Transverse colon (tissue), 4 donors: Measurements from ENCODE around the gene MCC. TPM values are rescaled to one million over a fixed set of nuclear protein-coding genes. Genes with fewer than 3 reads are reported as not detected.

Experiments used
- DNase-seq: peaks from one replicate; pipeline ENCODE4 v3.0.0-alpha.2; 2019
- H3K27ac ChIP-seq, 4 donors: fragments of 200-600 bp; sonication (generic); 2 replicates each; pipeline ENCODE4 v1.5.1; 2016 to 2018; ENCODE audit warnings: inconsistent platforms in 4 of 4
- H3K27me3 ChIP-seq: fragments of 200-600 bp; sonication (generic); 2 replicates; pipeline ENCODE4 v1.5.1; 2017; ENCODE audit warnings: inconsistent platforms
- H3K36me3 ChIP-seq, 4 donors: fragments of 200-600 bp; sonication (generic); 2 replicates each; pipeline ENCODE4 v1.5.1; 2017 to 2019; ENCODE audit warnings: inconsistent platforms in 4 of 4
- H3K4me1 ChIP-seq, 4 donors: fragments of 200-600 bp; sonication (generic); 2 replicates each; pipeline ENCODE4 v1.5.1; 2017 to 2020; ENCODE audit warnings: inconsistent platforms in 4 of 4
- H3K4me3 ChIP-seq, 4 donors: fragments of 200-600 bp; sonication (generic); 1 replicate in 1 of 4; 2 replicates in 3 of 4; pipeline versions ENCODE4 v1.5.1 to v1.6.1; 2017 to 2019; ENCODE audit warnings: inconsistent platforms in 4 of 4
- H3K9me3 ChIP-seq, 2 donors: fragments of 200-600 bp; sonication (generic); 2 replicates each; pipeline ENCODE4 v1.5.1; 2017 to 2019; ENCODE audit warnings: inconsistent platforms in 2 of 2
- CTCF ChIP-seq, 5 experiments: fragments of 200-600 bp in 3 of 5; fragments of 450-650 bp in 2 of 5; sonication (generic) in 3 of 5; IDR thresholded peaks; 1 replicate in 2 of 5; 2 replicates in 3 of 5; pipeline ENCODE4 v1.5.1; 2016 to 2017; ENCODE audit warnings: antibody characterized with exemption in 5 of 5, inconsistent platforms in 3 of 5, mild to moderate bottlenecking in 2 of 5, moderate library complexity in 1 of 5
- EP300 ChIP-seq: sonication (generic); formaldehyde crosslinking; IDR thresholded peaks from one replicate; pipeline ENCODE4 v1.6.1; 2017; ENCODE audit warnings: antibody characterized with exemption, low read depth
- POLR2A ChIP-seq: fragments of 450-650 bp; IDR thresholded peaks from one replicate; pipeline ENCODE4 v1.6.1; 2016; ENCODE audit warnings: antibody characterized with exemption, mild to moderate bottlenecking, moderate library complexity
- POLR2AphosphoS5 ChIP-seq, 3 donors: sonication (generic); formaldehyde crosslinking; IDR thresholded peaks; one replicate each; pipeline ENCODE4 v1.6.1; 2016; ENCODE audit warnings: antibody characterized with exemption in 3 of 3
- WGBS, 2 donors: methylation state at CpG; one replicate each; pipeline ENCODE4 v1.1.5; 2018; ENCODE audit warnings: low coverage in 1 of 2; 5-methylcytosine and 5-hydroxymethylcytosine counted together
- in situ Hi-C, 4 donors: fragments of 200-750 bp; cut with MboI; loops; one replicate each; pipeline versions ENCODE4 v1.15.0 to v1.15.1; 2017; ENCODE audit warnings: low sequenced_read_pairs in 3 of 4, low pct_ligation_motif_present in 1 of 4, low pct_unique_long_range_greater_than_20kb in 1 of 4
- intact Hi-C: fragments of 100-400 bp; cut with DNase I; formaldehyde crosslinking; loops from one replicate; pipeline ENCODE4 v1.15.1; 2023; ENCODE audit warnings: low total_unique reads
- total RNA-seq, 4 donors: library from RNA; depleted of rRNA; stranded (reverse); fragments of >200 nt; gene quantifications; one replicate each; pipeline ENCODE4 v1.1.0, GENCODE V29; 2016

Gene MCC
- total RNA-seq, 4 donors from 2014 or later: 2.6 to 28.4 (median 16.4) TPM

DNA sequence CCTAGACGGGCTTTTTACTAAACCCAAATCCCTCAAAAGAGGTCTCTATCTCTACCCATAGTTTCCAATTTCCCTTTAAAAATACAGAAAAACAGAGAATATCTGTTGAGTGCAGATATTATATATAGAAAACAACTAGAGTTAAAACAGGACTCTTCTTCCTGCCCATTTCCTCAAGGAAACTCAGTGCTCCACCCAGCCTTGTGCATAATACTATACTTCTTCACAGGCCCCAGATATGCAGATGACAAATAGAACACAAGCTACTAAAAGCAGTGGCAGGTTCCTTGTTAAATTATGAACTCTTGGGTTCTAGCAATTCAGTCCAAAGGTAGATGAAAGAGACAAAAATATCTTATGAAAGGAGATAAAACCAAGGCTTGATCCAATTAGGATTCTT, 253.7 kb downstream of the MCC start:
- 76% methylated on average over 1 of the region's 1 CpG; no CpG with 5 or more reads in 1 of the 2 donors for WGBS, 2 donors
- Histone ChIP-seq H3K4me3 (no peak overlapping the region), H3K4me1 (peaks cover 0 to 11% (median 0%) of the 10 kb centered on the region in 4 donors), H3K9me3 (no peaks in the 10 kb centered on the region), H3K36me3 (no peaks in the 10 kb centered on the region), H3K27me3 (no peaks in the 10 kb centered on the region), H3K27ac (no peak overlapping the region)
- DNase-seq: no peak
- in situ Hi-C loops (no loop called here), intact Hi-C loops (no loop called here)
- no peak for TF ChIP-seq POLR2AphosphoS5 (IDR thresholded peaks at IDR 0.05)
- no peak for TF ChIP-seq CTCF (IDR thresholded peaks at IDR 0.05)
- no peak for TF ChIP-seq EP300
- no peak for TF ChIP-seq POLR2A

DNA sequence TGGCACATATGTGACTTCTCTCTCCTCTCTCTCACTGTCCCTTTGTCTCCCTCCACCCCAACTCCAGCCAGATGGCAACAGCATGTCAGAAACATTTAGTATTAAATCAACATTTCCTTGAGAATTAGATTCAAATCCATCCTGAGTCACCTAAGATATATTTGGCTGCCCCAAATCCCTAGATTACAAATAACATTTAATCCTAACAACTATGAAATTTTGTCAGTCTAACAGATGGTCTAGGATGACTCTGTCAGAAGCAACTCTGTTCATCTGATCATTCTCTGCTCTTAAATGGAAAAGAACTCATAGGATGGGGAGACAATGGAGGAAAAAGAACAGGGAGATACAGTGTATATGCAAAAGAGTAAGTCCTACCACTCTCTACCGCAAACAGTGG, 254.6 kb downstream of the MCC start:
- no peak for DNase-seq
- Histone ChIP-seq H3K27ac (no peak overlapping the region), H3K36me3 (no peaks in the 10 kb centered on the region)

DNA sequence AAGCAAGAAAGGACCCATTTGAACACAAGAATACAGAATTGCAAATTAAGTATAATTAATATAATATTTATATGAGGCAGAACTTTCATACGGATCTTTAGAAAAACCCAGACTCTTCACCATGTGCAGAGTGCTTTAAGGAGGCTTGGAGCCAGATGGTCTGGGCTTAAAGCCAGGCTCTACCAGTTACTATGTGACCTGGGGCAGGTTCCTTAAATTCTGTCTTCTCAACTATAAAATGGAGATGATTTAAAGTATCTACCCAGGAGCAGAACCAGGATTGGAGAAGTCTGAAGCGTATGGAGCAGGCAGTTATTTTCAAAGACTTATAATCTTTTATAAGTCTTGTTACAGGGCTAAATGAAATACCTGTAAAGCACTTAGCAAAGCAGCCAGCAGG, 255.6 kb downstream of the MCC start:
- no peak overlapping the region for H3K27ac ChIP-seq

More for the DNA sequence above, 254.6 kb downstream of the MCC start:
- H3K27me3 ChIP-seq: no peaks in the 10 kb centered on the region
- in situ Hi-C loops (no loop called here), intact Hi-C loops (no loop called here)
- peaks cover 0 to 11% (median 0%) of the 10 kb centered on the region in 4 donors for H3K4me1 ChIP-seq
- H3K4me3 ChIP-seq: no peak overlapping the region
- 85 to 95% methylated on average over 1 of the region's 1 CpG for WGBS, 2 donors
- H3K9me3 ChIP-seq: no peaks in the 10 kb centered on the region
- no peak for TF ChIP-seq EP300
- no peak for TF ChIP-seq POLR2AphosphoS5 (IDR thresholded peaks at IDR 0.05)
- no peak for TF ChIP-seq POLR2A
- TF ChIP-seq CTCF (IDR thresholded peaks at IDR 0.05): no peak

GRCh38 chr5:113232221-113232620, 256.0 kb downstream of the MCC start:
- no peak for DNase-seq
- H3K9me3 ChIP-seq: no peaks in the 10 kb centered on the region
- H3K4me3 ChIP-seq: no peak overlapping the region
- H3K27ac ChIP-seq: no peak overlapping the region
- no peak for TF ChIP-seq CTCF (IDR thresholded peaks at IDR 0.05)
- TF ChIP-seq POLR2AphosphoS5 (IDR thresholded peaks at IDR 0.05): no peak
- no peak for TF ChIP-seq POLR2A
- TF ChIP-seq EP300: no peak
- intact Hi-C loops: no loop called here
- H3K27me3 ChIP-seq: no peaks in the 10 kb centered on the region
- 53 to 86% methylated on average over 2 of the region's 2 CpGs for WGBS, 2 donors
- in situ Hi-C loops: no loop called here
- peaks cover 0 to 11% (median 0%) of the 10 kb centered on the region in 4 donors for H3K4me1 ChIP-seq
- no peaks in the 10 kb centered on the region for H3K36me3 ChIP-seq

More for the DNA sequence above, 255.6 kb downstream of the MCC start:
- 60 to 73% methylated on average over 2 of the region's 2 CpGs for WGBS, 2 donors
- Histone ChIP-seq H3K36me3 (no peaks in the 10 kb centered on the region), H3K4me1 (peaks cover 0 to 11% (median 0%) of the 10 kb centered on the region in 4 donors), H3K27me3 (no peaks in the 10 kb centered on the region), H3K9me3 (no peaks in the 10 kb centered on the region), H3K4me3 (no peak overlapping the region)
- no peak for TF ChIP-seq POLR2AphosphoS5 (IDR thresholded peaks at IDR 0.05)
- no peak for TF ChIP-seq CTCF (IDR thresholded peaks at IDR 0.05)
- no peak for DNase-seq
- intact Hi-C loops: no loop called here
- in situ Hi-C loops: no loop called here
